ENCODE results near the gene LRRC7.

- TF ChIP-seq, protein P1, sequence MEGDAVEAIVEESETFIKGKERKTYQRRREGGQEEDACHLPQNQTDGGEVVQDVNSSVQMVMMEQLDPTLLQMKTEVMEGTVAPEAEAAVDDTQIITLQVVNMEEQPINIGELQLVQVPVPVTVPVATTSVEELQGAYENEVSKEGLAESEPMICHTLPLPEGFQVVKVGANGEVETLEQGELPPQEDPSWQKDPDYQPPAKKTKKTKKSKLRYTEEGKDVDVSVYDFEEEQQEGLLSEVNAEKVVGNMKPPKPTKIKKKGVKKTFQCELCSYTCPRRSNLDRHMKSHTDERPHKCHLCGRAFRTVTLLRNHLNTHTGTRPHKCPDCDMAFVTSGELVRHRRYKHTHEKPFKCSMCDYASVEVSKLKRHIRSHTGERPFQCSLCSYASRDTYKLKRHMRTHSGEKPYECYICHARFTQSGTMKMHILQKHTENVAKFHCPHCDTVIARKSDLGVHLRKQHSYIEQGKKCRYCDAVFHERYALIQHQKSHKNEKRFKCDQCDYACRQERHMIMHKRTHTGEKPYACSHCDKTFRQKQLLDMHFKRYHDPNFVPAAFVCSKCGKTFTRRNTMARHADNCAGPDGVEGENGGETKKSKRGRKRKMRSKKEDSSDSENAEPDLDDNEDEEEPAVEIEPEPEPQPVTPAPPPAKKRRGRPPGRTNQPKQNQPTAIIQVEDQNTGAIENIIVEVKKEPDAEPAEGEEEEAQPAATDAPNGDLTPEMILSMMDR (IDR thresholded peaks at IDR 0.05; ENCODE audit: borderline replicate concordance, extremely low read depth, low read length, poor library complexity, severe bottlenecking) = no peak
- TF ChIP-seq EZH2 (IDR thresholded peaks at IDR 0.05; ENCODE audit: borderline replicate concordance, low read depth, low read length, severe bottlenecking) = no peak
Measured at GRCh38 chr1:69791311-69791710, 223.6 kb downstream of the LRRC7 start.

All from DND-41 (cell line).